GM23338 (cell line): ENCODE measurements around the gene SH2D3C. TPM values are rescaled to one million over a fixed set of nuclear protein-coding genes. Genes with fewer than 3 reads are reported as not detected.

Experiments
- ATAC-seq: fragments of 200-7000 bp; cut with Tn5 transposase; 3 replicates; pipeline ENCODE4 v1.9.1; 2020
- DNase-seq: peaks from one replicate; pipeline ENCODE4 v3.0.0-alpha.2; 2015; ENCODE audit warnings: low spot score
- H2AFZ ChIP-seq: fragments of 200-600 bp; sonication (generic); 2 replicates; pipeline ENCODE4 v1.8.0; 2016; ENCODE audit warnings: antibody characterized with exemption, mild to moderate bottlenecking, moderate library complexity
- H3F3A ChIP-seq: fragments of 200-600 bp; sonication (generic); replicated peaks from 2 replicates; pipeline ENCODE4 v1.8.0; 2017; ENCODE audit warnings: antibody characterized with exemption, mixed run types, low read depth
- H3K27ac ChIP-seq: fragments of 200-600 bp; sonication (generic); 2 replicates; pipeline ENCODE4 v1.6.1; 2016; ENCODE audit warnings: low read depth
- H3K27me3 ChIP-seq: fragments of 200-600 bp; sonication (generic); 2 replicates; pipeline ENCODE4 v1.8.0; 2016; ENCODE audit warnings: mild to moderate bottlenecking, mixed run types, moderate library complexity; ENCODE audit not compliant: insufficient read depth
- H3K36me3 ChIP-seq: fragments of 200-600 bp; sonication (generic); 2 replicates; pipeline ENCODE4 v1.8.0; 2016; ENCODE audit warnings: mild to moderate bottlenecking; ENCODE audit not compliant: insufficient read depth
- H3K4me1 ChIP-seq: fragments of 200-600 bp; sonication (generic); 2 replicates; pipeline ENCODE4 v1.8.0; 2016; ENCODE audit warnings: mild to moderate bottlenecking, moderate library complexity; ENCODE audit not compliant: insufficient read depth
- H3K4me2 ChIP-seq: fragments of 200-600 bp; sonication (generic); 2 replicates; pipeline ENCODE4 v1.7.1; 2017; ENCODE audit warnings: mixed run types
- H3K4me3 ChIP-seq: fragments of 200-600 bp; sonication (generic); 2 replicates; pipeline ENCODE4 v1.6.1; 2016; ENCODE audit warnings: mixed run types
- H3K79me2 ChIP-seq: fragments of 200-600 bp; sonication (generic); replicated peaks from 2 replicates; pipeline ENCODE4 v1.8.0; 2017; ENCODE audit warnings: mild to moderate bottlenecking; ENCODE audit not compliant: insufficient read depth
- H3K9me2 ChIP-seq: fragments of 200-600 bp; sonication (generic); 2 replicates; pipeline ENCODE4 v1.8.0; 2017; ENCODE audit not compliant: insufficient read depth
- H4K20me1 ChIP-seq: fragments of 200-600 bp; sonication (generic); replicated peaks from 2 replicates; pipeline ENCODE4 v1.8.0; 2017; ENCODE audit warnings: mild to moderate bottlenecking; ENCODE audit not compliant: insufficient read depth
- H3K27ac Mint-ChIP-seq: 2 replicates; pipeline ENCODE4 v1.8.0; 2020; ENCODE audit warnings: inconsistent platforms, mild to moderate bottlenecking, moderate library complexity, mixed read lengths
- H3K27me3 Mint-ChIP-seq: 3 replicates; pipeline ENCODE4 v1.8.0; 2022; ENCODE audit warnings: low read depth, mild to moderate bottlenecking, moderate library complexity, mixed read lengths, inconsistent platforms; ENCODE audit not compliant: insufficient read depth, poor library complexity
- H3K36me3 Mint-ChIP-seq: 3 replicates; pipeline ENCODE4 v1.8.0; 2021; ENCODE audit warnings: low read depth, mild to moderate bottlenecking, inconsistent platforms, moderate library complexity, mixed read lengths
- H3K4me1 Mint-ChIP-seq: 3 replicates; pipeline ENCODE4 v1.8.0; 2020; ENCODE audit warnings: mild to moderate bottlenecking, inconsistent platforms, mixed read lengths
- H3K4me3 Mint-ChIP-seq: 3 replicates; pipeline ENCODE4 v1.8.0; 2021; ENCODE audit warnings: moderate library complexity, mild to moderate bottlenecking, inconsistent platforms, mixed read lengths
- H3K9me3 Mint-ChIP-seq: 3 replicates; pipeline ENCODE4 v1.8.0; 2020; ENCODE audit warnings: moderate library complexity, mild to moderate bottlenecking, inconsistent platforms, mixed read lengths
- CREB1 ChIP-seq: fragments of 250-450 bp; sonication (Bioruptor Pico); IDR thresholded peaks from 2 replicates; pipeline ENCODE4 v1.5.0; 2020; ENCODE audit warnings: low read depth, mild to moderate bottlenecking, moderate library complexity
- EZH2 ChIP-seq: fragments of 200-600 bp; sonication (generic); IDR thresholded peaks from one replicate; pipeline ENCODE4 v1.8.0; 2017; ENCODE audit warnings: antibody characterized with exemption, mild to moderate bottlenecking, low read depth; ENCODE audit not compliant: unreplicated experiment
- EZH2phosphoT487 ChIP-seq: fragments of 200-600 bp; sonication (generic); IDR thresholded peaks from one replicate; pipeline ENCODE4 v1.8.1; 2018; ENCODE audit warnings: antibody characterized with exemption; ENCODE audit not compliant: unreplicated experiment
- JUNB ChIP-seq: IDR thresholded peaks from one replicate; pipeline ENCODE4 v1.6.1; 2016; ENCODE audit warnings: antibody characterized with exemption; ENCODE audit not compliant: unreplicated experiment
- NANOG ChIP-seq: IDR thresholded peaks from 2 replicates; pipeline ENCODE4 v1.6.1; 2016; ENCODE audit warnings: antibody characterized with exemption, borderline replicate concordance
- POLR2AphosphoS5 ChIP-seq: IDR thresholded peaks from 2 replicates; pipeline ENCODE4 v1.6.1; 2016; ENCODE audit warnings: antibody characterized with exemption, low read depth
- STAT1 ChIP-seq: IDR thresholded peaks from one replicate; pipeline ENCODE4 v1.6.1; 2016; ENCODE audit warnings: antibody characterized with exemption; ENCODE audit not compliant: unreplicated experiment
- ZNF114 ChIP-seq: fragments of 250-450 bp; sonication (Bioruptor Pico); IDR thresholded peaks from 2 replicates; pipeline ENCODE4 v1.5.0; 2020; ENCODE audit warnings: mild to moderate bottlenecking, moderate library complexity
- ZNF331 ChIP-seq: fragments of 250-450 bp; sonication (Bioruptor Pico); IDR thresholded peaks from 2 replicates; pipeline ENCODE4 v1.5.0; 2020; ENCODE audit warnings: low read depth, mild to moderate bottlenecking, moderate library complexity
- polyA plus RNA-seq: library from polyadenylated mRNA; unstranded; fragments of >200 nt; fragmentation: Nextera tagmentation; extraction: Ambion mirVana; gene quantifications from 2 replicates; pipeline ENCODE4 v1.2.1, GENCODE V29; 2016
- total RNA-seq: library from RNA; depleted of rRNA; stranded (reverse); fragments of >200 nt; shearing (Covaris generic); gene quantifications from 2 replicates; pipeline ENCODE4 v1.2.3, GENCODE V29; 2014
- TF ChIP-seq, protein P1 (sequence below): fragments of 250-450 bp; sonication (Bioruptor Pico); IDR thresholded peaks from 2 replicates; pipeline ENCODE4 v1.5.0; 2020; ENCODE audit warnings: mild to moderate bottlenecking, moderate library complexity
- TF ChIP-seq, protein P2 (sequence below), 2 experiments: fragments of 200-600 bp in 1 of 2; sonication (generic) in 1 of 2; conservative IDR thresholded peaks; 2 replicates each; pipeline versions ENCODE4 v1.5.1 to v1.6.1; 2016 to 2017; ENCODE audit warnings: antibody characterized with exemption in 2 of 2, low read depth in 2 of 2, mild to moderate bottlenecking in 2 of 2, moderate library complexity in 1 of 2
- TF ChIP-seq, protein P3 (sequence below): IDR thresholded peaks from 2 replicates; pipeline ENCODE4 v1.6.1; 2016; ENCODE audit warnings: antibody characterized with exemption
- TF ChIP-seq, protein P4 (sequence below): IDR thresholded peaks from one replicate; pipeline ENCODE4 v1.6.1; 2018; ENCODE audit warnings: antibody characterized with exemption; ENCODE audit not compliant: unreplicated experiment

SH2D3C gene
- total and polyA plus RNA-seq, 2 experiments from 2014 or later = 4.2 to 4.5 TPM

DNA sequence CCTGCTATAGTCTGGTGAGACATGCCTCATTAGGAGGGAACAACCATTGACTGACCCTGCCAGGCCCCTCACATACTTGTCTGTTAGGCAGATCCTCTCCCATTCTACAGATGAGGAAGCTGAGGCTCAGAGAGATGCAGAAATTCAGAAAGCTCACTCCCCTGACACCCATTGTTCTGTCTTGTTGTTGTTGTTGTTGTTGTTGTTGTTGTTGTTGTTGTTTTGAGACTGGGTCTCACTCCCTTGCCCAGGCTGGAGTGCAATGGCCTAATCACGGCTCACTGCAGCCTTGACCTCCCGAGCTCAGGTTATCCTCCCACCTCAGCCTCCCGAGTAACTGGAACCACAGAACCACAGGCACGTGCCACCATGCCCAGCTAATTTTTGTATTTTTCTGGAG is 84.8 kb downstream of the SH2D3C start:
- Mint-ChIP-seq H3K36me3 (peaks cover 20% of the 10 kb centered on the region), H3K4me1 (no peaks in the 10 kb centered on the region), H3K27me3 (peaks cover 10% of the 10 kb centered on the region), H3K27ac (no peak overlapping the region), H3K9me3 (no peaks in the 10 kb centered on the region), H3K4me3 (no peak overlapping the region)
- Histone ChIP-seq H3K27me3 (no peaks in the 10 kb centered on the region), H3F3A (no peaks in the 10 kb centered on the region; the same call in 1 of the 2 replicates), H3K4me3 (no peak overlapping the region), H2AFZ (no peak overlapping the region), H3K79me2 (no peaks in the 10 kb centered on the region), H3K36me3 (no peaks in the 10 kb centered on the region), H3K9me2 (no peaks in the 10 kb centered on the region; the same call in 1 of the 2 replicates), H3K27ac (no peak overlapping the region), H3K4me1 (no peaks in the 10 kb centered on the region), H4K20me1 (0 out of 2 replicates have a peak, but pooled peaks cover 3% of the 10 kb centered on the region), H3K4me2 (no peak overlapping the region)
- no peak for DNase-seq
- no peak for ATAC-seq
- TF ChIP-seq ZNF114 (no peak), POLR2AphosphoS5 (no peak), ZNF331 (CRISPR knock-in tag) (no peak), CREB1 (no peak), EZH2 (no peak), STAT1 (no peak), NANOG (no peak), EZH2phosphoT487 (no peak), JUNB (no peak)
- TF ChIP-seq, protein P1, sequence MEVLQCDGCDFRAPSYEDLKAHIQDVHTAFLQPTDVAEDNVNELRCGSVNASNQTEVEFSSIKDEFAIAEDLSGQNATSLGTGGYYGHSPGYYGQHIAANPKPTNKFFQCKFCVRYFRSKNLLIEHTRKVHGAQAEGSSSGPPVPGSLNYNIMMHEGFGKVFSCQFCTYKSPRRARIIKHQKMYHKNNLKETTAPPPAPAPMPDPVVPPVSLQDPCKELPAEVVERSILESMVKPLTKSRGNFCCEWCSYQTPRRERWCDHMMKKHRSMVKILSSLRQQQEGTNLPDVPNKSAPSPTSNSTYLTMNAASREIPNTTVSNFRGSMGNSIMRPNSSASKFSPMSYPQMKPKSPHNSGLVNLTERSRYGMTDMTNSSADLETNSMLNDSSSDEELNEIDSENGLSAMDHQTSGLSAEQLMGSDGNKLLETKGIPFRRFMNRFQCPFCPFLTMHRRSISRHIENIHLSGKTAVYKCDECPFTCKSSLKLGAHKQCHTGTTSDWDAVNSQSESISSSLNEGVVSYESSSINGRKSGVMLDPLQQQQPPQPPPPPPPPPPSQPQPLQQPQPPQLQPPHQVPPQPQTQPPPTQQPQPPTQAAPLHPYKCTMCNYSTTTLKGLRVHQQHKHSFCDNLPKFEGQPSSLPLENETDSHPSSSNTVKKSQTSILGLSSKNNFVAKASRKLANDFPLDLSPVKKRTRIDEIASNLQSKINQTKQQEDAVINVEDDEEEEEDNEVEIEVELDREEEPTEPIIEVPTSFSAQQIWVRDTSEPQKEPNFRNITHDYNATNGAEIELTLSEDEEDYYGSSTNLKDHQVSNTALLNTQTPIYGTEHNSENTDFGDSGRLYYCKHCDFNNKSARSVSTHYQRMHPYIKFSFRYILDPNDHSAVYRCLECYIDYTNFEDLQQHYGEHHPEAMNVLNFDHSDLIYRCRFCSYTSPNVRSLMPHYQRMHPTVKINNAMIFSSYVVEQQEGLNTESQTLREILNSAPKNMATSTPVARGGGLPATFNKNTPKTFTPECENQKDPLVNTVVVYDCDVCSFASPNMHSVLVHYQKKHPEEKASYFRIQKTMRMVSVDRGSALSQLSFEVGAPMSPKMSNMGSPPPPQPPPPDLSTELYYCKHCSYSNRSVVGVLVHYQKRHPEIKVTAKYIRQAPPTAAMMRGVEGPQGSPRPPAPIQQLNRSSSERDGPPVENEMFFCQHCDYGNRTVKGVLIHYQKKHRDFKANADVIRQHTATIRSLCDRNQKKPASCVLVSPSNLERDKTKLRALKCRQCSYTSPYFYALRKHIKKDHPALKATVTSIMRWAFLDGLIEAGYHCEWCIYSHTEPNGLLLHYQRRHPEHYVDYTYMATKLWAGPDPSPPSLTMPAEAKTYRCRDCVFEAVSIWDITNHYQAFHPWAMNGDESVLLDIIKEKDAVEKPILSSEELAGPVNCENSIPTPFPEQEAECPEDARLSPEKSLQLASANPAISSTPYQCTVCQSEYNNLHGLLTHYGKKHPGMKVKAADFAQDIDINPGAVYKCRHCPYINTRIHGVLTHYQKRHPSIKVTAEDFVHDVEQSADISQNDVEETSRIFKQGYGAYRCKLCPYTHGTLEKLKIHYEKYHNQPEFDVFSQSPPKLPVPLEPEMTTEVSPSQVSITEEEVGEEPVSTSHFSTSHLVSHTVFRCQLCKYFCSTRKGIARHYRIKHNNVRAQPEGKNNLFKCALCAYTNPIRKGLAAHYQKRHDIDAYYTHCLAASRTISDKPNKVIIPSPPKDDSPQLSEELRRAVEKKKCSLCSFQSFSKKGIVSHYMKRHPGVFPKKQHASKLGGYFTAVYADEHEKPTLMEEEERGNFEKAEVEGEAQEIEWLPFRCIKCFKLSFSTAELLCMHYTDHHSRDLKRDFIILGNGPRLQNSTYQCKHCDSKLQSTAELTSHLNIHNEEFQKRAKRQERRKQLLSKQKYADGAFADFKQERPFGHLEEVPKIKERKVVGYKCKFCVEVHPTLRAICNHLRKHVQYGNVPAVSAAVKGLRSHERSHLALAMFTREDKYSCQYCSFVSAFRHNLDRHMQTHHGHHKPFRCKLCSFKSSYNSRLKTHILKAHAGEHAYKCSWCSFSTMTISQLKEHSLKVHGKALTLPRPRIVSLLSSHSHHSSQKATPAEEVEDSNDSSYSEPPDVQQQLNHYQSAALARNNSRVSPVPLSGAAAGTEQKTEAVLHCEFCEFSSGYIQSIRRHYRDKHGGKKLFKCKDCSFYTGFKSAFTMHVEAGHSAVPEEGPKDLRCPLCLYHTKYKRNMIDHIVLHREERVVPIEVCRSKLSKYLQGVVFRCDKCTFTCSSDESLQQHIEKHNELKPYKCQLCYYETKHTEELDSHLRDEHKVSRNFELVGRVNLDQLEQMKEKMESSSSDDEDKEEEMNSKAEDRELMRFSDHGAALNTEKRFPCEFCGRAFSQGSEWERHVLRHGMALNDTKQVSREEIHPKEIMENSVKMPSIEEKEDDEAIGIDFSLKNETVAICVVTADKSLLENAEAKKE = no peak
- TF ChIP-seq, protein P2, sequence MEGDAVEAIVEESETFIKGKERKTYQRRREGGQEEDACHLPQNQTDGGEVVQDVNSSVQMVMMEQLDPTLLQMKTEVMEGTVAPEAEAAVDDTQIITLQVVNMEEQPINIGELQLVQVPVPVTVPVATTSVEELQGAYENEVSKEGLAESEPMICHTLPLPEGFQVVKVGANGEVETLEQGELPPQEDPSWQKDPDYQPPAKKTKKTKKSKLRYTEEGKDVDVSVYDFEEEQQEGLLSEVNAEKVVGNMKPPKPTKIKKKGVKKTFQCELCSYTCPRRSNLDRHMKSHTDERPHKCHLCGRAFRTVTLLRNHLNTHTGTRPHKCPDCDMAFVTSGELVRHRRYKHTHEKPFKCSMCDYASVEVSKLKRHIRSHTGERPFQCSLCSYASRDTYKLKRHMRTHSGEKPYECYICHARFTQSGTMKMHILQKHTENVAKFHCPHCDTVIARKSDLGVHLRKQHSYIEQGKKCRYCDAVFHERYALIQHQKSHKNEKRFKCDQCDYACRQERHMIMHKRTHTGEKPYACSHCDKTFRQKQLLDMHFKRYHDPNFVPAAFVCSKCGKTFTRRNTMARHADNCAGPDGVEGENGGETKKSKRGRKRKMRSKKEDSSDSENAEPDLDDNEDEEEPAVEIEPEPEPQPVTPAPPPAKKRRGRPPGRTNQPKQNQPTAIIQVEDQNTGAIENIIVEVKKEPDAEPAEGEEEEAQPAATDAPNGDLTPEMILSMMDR (conservative IDR thresholded peaks at IDR 0.05; ENCODE audit: low read depth in 2 of 2) = no peak
- TF ChIP-seq, protein P3, sequence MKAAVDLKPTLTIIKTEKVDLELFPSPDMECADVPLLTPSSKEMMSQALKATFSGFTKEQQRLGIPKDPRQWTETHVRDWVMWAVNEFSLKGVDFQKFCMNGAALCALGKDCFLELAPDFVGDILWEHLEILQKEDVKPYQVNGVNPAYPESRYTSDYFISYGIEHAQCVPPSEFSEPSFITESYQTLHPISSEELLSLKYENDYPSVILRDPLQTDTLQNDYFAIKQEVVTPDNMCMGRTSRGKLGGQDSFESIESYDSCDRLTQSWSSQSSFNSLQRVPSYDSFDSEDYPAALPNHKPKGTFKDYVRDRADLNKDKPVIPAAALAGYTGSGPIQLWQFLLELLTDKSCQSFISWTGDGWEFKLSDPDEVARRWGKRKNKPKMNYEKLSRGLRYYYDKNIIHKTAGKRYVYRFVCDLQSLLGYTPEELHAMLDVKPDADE = no peak
- TF ChIP-seq, protein P4, sequence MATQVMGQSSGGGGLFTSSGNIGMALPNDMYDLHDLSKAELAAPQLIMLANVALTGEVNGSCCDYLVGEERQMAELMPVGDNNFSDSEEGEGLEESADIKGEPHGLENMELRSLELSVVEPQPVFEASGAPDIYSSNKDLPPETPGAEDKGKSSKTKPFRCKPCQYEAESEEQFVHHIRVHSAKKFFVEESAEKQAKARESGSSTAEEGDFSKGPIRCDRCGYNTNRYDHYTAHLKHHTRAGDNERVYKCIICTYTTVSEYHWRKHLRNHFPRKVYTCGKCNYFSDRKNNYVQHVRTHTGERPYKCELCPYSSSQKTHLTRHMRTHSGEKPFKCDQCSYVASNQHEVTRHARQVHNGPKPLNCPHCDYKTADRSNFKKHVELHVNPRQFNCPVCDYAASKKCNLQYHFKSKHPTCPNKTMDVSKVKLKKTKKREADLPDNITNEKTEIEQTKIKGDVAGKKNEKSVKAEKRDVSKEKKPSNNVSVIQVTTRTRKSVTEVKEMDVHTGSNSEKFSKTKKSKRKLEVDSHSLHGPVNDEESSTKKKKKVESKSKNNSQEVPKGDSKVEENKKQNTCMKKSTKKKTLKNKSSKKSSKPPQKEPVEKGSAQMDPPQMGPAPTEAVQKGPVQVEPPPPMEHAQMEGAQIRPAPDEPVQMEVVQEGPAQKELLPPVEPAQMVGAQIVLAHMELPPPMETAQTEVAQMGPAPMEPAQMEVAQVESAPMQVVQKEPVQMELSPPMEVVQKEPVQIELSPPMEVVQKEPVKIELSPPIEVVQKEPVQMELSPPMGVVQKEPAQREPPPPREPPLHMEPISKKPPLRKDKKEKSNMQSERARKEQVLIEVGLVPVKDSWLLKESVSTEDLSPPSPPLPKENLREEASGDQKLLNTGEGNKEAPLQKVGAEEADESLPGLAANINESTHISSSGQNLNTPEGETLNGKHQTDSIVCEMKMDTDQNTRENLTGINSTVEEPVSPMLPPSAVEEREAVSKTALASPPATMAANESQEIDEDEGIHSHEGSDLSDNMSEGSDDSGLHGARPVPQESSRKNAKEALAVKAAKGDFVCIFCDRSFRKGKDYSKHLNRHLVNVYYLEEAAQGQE = no peak
